GM18511 (cell line): Measurements from ENCODE around the gene RPS6KC1.
"Not testable (repeated sequence)": the region's sequence is repeated elsewhere in the genome, so short reads cannot be mapped to it uniquely, and the experiment has no call there.

Experiments
- ATAC-seq: cut with Tn5 transposase; IDR thresholded peaks from one replicate; pipeline ENCODE4 v1.9.1; 2021; ENCODE audit warnings: mild to moderate bottlenecking, moderate library complexity; ENCODE audit not compliant: unreplicated experiment

Gene RPS6KC1

GRCh38 chr1:213201380-213202155 is 150.5 kb downstream of the RPS6KC1 start:
- ATAC-seq: no peak

GRCh38 chr1:213211201-213211600 is 160.2 kb downstream of the RPS6KC1 start:
- ATAC-seq: no peak

- not testable (repeated sequence) for ATAC-seq
These were observed 168.0 kb downstream of the RPS6KC1 start for GRCh38 chr1:213219076-213219475.

- ATAC-seq: no peak
These were observed 170.2 kb downstream of the RPS6KC1 start for GRCh38 chr1:213221209-213221608.

DNA sequence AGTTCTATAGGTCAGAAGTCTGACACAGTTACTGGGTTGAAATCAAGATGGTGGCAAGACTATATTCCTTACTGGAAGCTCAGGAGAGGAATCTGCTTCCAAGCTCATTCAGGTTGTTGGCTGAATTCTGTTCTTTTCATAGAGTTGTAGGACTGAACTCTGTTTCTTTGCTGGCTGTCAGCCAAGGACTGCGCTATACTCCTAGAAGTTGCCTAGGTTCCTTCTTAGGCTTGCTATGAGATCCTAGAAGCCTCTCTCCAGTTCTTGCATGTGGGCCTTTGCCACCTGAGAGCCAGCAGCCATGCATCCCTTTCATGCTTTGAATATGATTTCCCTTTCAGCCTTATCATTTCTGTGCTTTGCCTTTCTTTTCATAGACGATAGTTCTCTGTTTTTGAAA is 176.4 kb downstream of the RPS6KC1 start:
- no peak for ATAC-seq

GRCh38 chr1:213231795-213232231 is 180.8 kb downstream of the RPS6KC1 start:
- ATAC-seq: no peak

DNA sequence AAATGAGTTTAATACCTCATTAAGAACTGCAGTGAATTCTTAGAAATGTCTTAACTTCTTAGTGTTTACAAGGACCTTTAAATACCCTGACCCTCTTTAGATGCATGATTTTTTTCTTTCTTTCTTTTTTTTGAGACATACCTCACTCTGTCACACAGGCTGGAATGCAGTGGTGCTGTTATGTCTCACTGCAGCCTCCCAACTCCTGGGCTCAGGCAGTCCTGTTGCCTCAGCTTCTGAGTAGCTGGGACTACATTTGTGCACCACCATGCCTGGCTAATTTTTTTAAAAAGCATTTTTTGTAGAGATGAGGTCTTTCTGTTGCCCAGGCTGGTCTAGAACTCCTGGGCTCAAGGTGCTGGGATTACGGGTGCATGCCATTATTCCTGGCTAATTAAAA is 191.8 kb downstream of the RPS6KC1 start:
- no peak for ATAC-seq

DNA sequence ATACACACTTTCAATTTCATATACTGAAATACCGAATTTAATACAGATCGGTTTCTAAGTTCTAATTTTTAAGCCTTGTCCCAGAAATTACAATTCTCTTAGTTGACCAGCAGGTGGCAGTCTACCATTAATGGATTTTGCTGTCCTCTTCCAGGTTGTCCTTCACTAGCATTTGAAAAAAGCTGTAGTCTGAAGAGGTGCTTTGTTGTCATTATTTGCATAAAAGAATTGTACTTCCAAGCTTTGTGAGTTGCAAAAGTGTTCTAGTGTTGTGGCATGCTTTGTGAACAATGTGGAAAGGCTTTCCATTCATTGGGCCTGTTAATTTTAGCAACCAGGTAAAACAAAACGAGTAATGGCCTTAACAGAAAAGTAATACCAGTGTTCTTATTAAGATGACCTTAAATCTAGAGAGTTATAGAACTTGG is 193.6 kb downstream of the RPS6KC1 start:
- peak; percentile 67 for ATAC-seq

GRCh38 chr1:213245260-213245910 is 194.3 kb downstream of the RPS6KC1 start:
- ATAC-seq: no peak

- ATAC-seq: no peak
These were observed 196.0 kb downstream of the RPS6KC1 start for GRCh38 chr1:213247038-213247437.

DNA sequence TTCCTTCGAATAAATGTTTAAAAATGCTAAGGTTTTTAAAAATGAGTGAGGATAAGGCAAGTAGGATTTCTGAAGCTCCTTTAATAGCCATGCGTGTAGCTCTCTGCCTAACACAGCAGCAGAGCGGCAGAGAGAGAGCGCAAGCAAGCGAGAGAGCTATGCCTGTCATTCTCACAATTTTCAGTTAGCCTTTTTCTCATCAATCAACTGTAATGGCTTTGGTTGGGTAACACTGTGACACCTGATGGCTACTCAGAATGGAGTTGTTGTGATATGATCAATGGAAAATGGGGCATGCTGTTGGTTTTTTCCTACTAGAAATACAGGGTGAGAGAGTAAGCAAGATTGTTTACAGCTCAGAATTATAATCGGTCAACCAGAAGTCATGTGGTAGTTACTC is 198.4 kb downstream of the RPS6KC1 start:
- ATAC-seq: no peak

GRCh38 chr1:213250041-213250440 is 199.0 kb downstream of the RPS6KC1 start:
- ATAC-seq: no peak

- no peak for ATAC-seq
These were observed 199.4 kb downstream of the RPS6KC1 start for GRCh38 chr1:213250446-213250845.

- ATAC-seq: no peak
These were observed 200.9 kb downstream of the RPS6KC1 start for GRCh38 chr1:213251972-213252371.

GRCh38 chr1:213256438-213257087 is 205.5 kb downstream of the RPS6KC1 start:
- ATAC-seq: peak; percentile 94

DNA sequence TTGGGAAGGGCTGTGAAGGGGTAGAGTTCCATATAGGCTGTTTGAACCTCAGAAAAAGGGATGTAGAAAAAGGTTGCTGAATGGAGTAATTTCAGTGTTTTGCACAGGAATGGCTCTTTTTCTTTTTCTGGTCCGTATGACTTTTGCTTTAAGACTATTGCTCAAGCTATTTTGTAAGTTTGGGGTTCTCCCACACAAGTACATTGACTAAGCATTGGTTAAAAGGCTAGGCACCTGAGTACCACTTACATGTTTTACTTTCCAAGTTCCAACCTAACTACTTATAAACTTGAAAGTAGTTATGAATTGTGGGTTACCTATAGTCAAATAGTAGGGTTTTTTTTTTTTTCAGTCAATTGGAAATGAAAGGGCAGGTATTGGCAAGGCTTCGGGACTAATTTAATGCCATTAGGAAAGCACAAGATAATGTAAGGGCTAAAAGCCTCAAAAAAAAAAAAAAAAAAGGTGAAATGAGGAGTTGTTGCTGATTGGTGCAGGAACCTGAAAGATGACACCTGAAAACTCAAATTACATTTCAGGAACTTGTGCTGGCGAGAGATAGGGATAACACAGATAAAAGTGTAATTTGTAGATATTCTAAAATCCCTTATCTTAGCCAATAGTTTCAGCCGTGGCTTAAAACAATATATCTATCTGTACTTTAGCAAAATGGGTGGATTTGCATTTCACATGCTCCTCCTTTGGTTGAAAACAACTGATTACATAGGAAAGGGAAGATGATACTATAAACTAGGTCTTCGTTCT is 209.5 kb downstream of the RPS6KC1 start:
- ATAC-seq: no peak

DNA sequence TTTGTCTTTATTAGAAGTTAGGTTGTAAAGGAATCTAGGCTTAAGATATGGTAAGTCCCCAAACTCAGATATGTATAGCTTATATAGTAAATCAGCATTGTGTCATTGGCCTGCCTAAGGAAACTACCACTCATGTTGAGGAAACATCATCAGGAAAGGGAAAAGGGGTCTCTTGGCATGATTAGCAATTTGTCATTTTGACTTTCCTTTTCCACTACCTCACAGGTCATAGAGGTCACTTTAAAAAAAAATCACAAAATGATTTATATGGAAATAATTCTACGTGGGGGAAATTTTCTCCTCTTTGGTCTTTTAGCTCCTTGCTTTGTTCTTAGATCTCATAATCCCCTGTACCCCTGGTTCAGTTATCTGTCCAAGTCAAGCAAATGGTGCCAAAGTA is 213.5 kb downstream of the RPS6KC1 start:
- ATAC-seq: no peak

DNA sequence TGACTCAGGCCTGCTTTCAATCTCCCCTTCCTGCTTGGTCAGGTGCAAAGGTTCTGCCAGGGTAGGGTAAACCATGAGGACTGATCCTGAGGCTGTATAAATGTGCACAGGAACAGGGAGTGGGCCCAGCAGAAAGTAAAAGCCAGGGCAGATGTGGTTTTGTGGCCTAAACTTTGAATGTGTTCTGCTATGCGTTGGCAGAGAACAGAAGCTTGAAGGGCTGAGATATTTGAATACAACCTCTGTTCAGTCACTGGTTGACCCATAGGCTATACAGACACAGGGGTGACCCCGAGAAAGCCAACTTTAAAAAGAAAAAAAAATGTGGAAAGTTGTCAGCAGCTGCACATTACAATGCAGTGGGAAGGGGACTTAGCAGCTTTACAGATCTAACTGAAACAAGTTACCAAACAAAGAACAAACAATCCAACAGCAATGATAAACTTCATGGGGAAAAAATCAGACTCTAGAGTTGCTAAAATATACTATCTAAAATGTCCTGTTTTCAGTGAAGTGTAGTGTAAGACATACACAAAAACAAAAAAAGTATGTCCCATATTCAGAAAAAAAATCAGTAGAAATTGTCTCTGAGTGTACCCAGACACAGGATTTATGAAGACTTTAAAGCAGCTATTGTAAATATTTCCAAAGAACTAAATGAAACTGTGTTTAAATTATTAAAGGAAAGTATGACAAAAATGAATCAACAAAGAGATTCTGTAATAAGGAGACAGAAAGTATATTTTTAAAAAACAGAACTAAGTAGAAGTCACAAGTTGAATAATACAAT is 216.1 kb downstream of the RPS6KC1 start:
- ATAC-seq: no peak

DNA sequence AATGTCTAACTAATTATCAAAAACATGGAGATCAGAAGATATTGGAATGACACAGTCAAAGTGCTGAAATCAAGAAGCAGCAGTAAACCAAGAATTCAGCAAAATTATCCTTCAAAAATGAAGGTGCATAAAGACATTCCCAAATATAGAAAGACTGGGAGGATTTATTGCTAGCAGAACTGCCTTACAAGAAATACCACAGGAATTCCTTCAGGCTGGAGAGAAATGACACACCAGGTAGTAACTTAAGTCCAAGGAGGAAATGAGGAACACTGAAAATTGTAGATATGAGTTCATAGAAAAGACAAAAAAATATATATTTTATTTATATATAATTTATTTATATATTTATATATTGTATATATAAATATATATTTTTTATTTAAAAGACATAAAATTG is 217.2 kb downstream of the RPS6KC1 start:
- no peak for ATAC-seq

GRCh38 chr1:213269829-213270228 is 218.8 kb downstream of the RPS6KC1 start:
- no peak for ATAC-seq
